Stimulated activated CD4-positive, alpha-beta T cell treated with anti-CD3 and anti-CD28 coated beads, Interleukin-4, amount 100 ng/mL, for 1 hour (primary cell): ENCODE data around the gene LIG1.

Source experiments
- DNase-seq: peaks from one replicate; pipeline ENCODE4 v3.0.0-alpha.2; 2020

Gene LIG1

DNA sequence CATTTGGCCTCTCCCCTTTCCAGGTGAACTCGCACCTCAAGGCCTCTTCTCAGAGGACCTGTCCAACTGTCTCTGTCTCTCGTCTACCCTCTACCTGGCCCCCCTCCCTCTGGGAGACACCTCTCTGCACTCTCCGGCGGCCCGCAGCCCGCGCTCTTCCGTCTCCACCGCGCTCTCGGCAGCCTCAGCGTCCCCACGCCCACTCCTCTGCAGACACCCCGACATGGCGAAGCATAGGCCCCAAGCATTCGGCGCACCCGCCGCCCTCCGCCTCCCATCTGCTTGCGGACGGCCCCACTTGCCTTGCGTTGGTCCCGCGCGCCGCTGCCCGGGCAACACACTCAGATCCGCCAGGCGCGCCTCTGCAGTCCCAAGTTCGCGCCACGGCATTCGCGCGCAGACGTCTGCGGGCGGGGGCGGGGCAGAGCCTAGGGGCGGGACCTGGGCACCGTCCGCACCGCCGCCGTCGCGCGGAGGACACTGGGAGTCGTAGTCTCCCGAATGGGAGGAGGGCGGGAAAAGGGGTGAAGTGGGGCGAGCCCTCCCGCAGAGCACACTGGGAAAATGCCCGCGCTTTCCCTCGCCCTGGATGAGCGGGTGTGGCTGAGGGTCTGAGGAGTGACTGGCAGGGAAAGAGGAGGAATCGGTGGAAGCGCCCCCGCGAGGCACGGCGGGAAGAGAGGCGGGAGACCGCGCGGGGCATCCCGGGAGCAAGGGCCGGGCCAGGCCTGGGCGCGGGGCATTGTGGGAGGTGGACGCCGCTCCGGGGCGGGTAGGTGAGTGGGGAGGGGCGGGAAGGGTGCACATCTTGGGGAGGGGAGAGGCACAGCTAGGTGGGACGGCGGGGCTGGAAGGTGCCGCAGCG is at the start of gene LIG1, which contains the start of gene ZSWIM9:
LIG1 (minus strand) TSS at position 406 of the 865 bp plus-strand sequence. CDS start 4,778 bp downstream, outside the sequence.
ZSWIM9 (plus strand) TSS at position 742 of the 865 bp plus-strand sequence. CDS start 1,123 bp downstream, outside the sequence.
- peak; percentile 91 for DNase-seq

DNA sequence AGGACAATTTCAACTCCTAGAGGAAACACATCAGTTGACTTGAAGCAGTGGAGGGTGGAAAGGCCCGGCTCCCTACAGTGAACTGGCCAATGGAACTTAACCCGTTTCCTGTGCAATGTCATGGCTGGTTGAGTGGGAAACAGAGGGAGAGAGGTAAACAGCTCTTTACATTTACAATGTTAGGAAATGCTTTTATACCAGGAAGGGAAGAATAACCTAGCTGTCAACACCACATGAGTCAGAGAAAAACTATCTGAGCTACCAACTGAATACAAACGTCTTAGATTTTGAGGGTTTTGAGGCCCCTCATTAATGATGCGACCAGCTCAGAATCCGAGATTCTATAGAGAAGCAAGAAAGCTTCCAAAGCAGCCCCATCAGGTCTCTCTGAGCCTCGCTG is 48.9 kb upstream of the LIG1 start:
- no peak for DNase-seq

DNA sequence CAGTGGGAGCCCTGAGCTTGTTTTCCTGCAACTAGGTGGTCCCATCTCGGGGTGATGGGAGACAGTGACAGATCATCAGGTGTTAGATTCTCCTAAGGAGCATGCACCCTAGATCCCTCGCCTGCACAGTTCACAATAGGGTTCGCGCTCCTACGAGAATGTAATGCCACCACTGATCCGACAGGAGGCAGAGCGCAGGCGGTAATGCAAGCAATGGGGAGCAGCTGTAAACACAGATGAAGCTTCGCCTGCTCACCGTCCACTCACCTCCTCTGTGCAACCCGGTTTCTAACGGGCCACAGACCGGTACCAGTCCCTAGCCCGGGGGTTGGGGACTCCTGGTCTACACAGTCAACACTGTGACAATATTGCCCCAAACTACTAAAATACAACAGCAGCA is 46.8 kb upstream of the LIG1 start:
- no peak for DNase-seq

DNA sequence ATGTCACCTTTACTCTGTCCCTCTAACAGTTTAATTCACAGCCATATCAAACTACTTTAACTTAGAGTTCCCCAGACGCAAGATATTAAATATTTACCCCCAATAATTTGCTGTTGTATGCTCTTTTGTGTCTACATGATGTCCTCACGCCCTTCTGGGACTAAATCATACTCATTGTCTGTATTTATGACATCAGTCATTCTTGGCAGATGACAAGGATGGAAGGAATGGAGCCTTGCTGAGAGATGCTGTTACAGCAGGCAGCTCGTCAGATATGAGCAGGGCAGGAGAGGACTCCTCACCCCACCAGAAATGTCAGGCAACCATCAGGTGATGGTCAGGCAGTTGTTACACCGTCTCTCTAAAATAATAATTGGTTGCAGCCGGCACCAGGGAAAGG is 43.8 kb upstream of the LIG1 start:
- no peak for DNase-seq

DNA sequence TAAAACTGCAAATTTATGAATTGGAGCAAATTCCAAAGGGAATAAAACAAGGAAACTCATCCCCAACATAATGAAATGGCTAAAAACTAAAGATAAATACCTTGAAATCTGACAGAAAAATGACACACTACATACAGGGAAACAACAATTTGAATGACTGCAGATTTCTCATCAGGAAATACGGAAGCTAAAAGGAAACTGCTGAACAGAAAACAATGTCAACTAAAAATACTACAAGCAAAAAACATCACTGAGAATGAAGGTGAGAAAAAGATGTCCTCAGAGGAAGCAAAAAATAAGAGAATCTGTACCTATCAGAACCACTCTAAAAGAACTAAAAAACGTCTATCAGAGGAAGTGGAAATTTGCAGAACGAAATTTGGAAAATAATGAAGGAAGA is 39.9 kb upstream of the LIG1 start:
- DNase-seq = no peak

DNA sequence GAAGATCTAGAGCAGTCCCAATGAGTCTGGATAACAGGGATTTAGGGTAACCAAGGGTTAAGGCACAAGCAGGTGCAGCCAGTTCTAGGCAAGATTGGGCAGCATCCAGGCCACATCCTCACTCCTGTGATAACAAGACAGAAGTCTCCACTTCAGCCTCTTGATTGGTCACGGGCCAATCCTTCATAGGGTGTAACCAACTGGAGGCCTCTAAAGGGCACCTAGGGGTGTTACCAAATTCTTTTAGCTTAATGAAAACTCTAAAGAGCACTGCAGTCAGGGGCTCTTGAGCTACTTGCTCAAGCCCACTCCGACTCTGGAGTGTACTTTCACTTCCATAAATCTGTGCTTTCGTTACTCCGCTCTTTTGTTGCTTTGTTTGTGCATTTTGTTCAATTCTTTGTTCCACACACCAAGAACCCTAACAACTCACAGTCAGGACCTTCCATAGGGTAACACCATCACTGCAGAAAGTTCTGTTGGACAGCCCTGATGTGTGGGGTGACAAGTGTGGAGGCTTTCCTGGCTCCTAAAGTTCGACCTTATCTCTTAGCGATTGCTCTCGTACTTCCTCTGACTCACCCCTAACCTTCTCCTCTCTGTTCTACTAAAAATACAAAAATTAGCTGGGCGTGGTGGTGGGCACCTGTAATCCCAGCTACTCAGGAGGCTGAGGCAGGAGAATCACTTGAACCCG is 36.4 kb upstream of the LIG1 start:
- DNase-seq = no peak

DNA sequence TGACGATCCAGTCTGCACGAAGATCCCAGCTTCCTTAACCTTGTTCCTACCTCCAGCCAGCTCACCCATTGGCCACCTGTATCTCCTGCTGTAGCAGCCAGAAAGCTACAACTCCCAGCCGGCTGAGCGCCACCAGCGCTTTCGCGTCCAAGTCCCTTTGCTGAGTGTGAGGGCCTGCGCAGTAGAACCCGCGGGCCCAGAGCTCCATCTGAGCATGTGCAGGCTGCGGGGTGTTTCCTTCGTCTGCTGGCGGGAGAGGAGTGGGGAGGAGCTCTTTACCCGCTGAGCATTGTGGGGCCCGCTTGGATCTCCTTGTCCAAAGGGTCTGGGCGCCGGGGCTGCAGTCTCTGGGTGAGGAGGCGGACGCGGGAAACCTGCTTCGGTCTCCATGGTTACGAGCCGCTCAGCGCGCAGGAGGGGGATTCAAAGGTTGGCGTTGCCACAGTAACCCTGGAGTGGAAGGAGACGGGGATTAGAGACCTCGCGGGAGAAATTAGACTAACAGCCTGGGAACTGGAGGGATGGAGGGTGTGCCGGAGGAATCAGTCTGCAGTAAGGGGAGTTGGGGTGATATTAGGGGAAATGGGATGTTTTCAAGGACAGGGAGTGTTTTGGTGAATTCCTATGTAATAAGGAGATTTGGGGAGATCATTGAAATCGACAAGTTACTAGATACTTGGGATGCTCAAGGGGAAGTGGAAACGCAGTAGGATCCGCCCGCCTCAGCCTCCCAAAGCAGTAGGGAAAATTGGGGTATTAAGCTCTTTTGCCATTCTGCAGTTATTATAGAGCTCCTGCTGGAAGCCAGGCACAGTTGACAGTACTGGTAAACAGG is 33.9 kb upstream of the LIG1 start:
- peak; percentile 90 for DNase-seq

DNA sequence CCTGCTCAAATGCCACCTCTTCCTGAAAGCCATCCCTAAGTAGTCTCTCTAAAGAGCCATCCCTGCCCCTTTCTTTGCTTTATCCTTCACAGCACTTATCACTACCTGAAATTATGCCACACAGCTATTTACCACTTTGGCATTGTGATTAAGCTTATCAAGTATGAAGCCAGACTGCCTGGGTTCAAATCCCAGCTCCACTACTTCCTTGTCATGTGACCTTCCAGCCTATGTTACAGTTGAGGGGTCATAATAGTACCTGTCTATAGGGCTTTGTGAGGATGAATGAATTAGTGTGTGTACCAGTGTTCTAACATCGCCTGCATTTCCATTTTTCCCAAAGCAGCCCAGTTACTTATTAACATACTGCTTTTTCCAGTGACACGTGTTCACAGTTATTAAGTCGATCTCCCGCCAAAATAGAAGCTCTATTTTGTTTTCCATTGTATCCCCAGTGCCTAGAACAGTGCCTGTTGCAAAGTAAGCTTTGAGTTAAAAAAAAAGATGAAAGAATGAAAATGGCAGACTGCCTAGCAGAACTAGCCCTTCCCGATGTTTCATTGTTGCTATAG is 33.2 kb upstream of the LIG1 start:
- DNase-seq = no peak

DNA sequence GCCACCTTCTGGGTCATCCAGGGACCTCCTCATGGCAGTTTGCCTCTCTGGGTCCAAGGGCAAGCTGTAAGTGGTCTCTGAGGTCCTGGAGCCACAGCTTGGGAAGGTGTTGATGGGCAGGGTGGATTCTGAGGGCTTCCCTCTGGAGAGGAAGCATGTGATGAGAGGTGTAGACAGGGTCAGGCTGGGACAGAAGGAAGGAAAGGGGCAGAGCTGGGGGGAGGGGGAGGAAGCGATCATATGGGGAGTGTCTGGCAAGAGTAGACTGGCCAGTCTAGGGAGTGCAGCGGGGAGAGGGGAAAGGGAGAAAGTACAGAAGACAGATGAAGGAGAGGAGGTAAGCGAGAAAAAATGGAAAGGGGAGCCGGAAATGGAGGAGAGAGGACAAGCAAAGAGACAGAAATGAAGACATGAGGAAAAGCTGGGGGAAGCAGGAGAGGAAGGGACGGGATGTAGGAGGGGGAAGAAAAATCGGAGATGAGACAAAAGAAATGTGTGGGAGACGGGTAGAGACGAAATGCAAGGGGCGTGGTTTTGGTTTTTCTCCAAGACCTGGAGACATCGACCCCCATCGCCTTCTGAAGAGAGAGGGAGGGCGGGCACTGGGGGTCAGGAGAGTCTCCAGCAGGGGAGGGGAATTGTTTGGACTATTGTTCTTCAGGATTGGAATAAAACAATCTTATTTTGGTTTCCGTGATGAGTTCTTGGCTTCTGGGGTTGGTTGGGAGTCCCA is 27.0 kb upstream of the LIG1 start:
- DNase-seq = no peak

DNA sequence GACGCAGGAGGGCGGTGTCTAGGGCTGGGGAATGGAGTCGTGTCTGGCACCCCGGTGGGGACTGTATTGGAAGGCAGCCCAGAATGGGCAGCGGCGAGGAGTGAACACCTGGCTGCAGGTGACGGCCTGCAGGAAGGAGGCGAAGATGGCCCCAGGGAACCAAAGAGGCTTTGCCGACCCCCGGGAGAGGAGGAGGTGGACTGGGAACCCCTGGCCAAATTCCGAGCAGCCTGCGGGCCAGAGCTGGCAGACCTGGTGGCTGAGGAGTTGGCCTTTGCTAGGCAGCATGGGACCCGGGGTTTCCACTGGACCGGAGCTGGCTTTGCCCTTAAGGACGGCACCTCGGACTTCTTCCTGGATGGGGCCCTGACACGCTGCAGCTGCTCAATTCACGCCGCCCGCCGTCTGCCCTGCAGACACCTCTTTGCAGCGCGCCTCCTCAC is 26.2 kb upstream of the LIG1 start:
- DNase-seq = no peak

DNA sequence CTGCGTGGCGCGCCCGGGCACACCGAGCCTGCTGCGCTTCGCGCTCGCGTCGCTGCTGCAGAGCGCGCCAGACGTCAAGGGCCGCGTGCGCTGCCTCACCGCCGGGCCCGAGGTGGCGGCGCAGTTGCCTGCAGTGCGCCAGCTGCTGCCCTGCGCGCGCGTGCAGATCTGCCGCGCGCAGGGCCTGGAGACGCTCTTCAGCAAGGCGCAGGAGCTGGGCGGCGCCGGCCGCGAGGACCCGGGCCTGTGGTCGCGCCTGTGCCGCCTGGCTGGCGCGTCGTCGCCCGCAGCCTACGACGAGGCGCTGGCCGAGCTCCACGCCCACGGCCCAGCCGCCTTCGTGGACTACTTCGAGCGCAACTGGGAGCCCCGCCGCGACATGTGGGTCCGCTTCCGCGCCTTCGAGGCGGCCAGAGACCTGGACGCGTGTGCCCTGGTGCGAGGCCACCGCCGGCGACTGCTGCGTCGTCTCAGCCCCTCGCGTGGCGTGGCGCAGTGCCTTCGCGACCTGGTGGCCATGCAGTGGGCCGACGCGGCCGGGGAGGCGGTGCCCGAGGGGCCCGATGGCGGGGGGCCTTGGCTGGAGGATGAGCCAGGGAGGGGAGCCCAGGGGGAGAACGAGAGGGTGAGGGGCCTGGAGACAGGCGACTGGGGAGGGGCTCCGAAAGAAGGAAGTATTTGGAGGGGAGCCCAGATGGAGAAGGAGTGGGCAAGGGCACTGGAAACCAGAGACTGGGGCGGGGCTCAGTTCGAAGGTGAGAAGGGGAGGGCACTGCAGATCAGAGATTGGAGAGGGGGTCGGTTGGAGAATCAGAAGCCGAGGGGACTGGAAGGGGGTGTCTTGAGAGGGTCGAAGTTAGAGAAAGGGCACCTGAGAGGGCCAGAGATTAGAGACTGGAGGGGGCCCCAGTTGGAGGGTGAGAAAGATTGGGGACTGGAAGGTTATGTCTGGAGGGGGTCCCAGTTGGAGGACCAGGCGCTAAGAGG is 25.0 kb upstream of the LIG1 start:
- DNase-seq = no peak

DNA sequence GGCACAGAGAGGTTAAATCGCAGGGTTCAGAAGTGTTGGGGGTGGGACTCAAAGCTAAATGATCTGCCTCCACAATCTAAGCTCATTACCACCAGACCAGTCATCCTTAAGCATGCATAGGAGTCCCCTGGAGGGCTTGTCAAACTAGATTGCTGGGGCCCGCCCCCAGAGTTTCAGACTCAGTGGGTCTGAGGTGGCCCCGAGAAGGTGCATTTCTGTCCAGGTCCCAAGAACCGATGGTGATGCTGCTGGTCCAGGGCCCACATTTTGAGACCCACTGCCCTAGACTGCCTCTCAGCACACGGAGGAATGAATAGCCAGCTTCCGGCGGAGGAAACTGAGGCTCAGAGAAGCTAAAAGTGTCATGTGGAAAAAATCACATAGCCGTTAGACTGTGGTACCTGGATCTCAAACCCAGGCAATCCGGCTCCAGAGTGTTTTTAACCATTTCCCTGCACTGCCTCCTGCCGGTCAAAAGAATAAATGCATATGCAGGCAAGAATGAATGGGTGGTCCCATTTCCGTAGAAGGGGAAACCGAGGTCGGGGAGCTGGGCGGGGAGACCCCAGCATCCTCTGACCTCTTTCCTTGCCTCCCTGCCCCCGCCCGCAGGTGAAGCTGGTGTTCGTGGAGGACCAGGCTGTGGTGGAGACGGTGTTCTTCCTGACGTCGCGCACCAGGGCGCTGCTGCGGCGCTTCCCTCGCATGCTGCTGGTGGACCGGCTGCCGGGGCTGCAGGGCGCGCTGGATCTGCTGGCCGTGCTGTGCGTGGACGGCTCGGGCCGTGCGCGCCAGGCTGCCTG is 24.1 kb upstream of the LIG1 start:
- peak; percentile 16 for DNase-seq

DNA sequence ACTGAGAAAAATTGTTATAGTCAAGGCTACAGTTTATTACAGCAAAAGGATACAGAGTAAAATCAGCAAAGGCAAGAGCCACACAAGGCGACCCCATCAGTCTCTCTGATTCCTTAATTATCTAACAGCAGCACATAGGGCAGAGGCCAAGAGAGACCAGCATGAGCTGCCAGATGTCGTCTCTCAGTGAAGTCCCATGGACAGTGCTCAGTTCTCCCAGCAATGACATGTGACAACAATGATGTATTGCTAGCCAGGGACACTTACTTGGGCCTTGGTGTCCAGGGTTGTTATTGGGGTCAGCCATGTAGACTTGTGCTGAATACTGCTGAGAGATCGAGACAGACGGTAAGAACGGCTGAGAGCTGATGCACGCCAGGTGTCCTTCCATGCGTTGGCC is 22.6 kb upstream of the LIG1 start:
- no peak for DNase-seq

DNA sequence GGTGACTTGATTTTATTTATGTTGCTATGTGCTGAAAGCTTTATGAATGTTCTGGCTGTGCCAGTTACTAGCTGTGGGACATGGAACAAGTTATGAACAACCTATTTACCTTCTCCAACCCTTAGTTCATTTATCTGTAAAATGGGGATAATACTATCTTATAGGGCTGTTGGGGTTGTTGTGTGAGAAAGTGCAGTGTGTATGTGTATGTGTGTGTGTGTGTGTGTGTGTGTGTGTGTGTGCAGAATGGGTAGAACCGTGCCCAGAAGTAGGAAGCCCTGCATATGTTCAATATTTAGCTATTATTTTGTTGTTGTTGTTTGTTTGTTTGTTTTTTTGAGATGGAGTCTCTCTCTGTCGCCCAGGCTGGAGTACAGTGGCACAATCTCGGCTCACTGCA is 20.7 kb upstream of the LIG1 start:
- DNase-seq = no peak

DNA sequence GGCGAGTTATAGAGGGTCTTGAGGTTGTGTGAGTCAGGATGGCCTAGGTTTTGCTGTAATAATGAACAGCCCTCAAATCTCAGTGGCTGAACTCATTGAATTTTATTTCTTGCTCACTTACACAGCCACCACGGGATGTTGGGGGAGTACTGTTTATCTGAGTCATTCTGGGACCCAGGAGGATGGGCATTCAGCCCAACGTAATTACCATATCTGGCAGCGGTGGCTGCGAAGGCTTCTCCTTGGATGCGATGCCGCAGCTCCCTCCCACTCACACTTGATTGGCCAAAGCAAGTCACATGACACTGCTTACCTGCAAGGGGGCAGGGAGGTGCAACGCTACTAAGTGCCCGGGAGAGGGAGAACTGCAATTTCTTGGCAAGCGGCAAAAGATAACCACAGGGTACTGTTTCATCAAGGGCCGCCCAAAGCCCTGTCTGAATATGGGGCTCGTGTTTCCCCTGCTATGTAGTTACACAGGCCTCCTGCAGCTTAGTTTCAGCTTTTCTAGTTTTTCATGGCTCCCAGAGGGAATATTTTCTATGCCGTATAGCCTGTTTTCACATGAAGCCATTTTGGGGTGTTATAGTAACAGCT is 20.2 kb upstream of the LIG1 start:
- peak; percentile 44 for DNase-seq

DNA sequence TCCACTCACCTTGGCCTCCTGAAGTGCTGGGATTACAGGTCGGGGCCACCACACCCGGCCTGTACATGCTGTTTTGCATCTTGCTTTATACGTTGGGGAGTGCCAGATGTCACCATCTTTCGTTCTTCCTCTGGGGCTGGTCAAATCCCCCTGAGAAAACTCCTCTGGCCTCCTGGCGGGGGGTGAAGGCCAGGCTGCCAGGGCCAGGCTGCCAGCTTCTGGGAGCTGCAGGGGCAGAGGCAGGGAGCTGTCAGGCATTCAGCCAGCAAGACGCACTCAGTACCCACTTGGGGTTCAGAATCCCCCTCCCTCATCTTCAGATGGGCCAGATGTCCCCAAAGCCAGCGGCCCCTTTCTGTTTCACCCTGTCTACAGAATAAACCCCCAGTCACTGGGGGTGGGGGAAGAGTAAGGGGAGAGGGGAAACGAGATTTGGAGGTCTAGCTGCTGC is 16.4 kb upstream of the LIG1 start:
- no peak for DNase-seq

DNA sequence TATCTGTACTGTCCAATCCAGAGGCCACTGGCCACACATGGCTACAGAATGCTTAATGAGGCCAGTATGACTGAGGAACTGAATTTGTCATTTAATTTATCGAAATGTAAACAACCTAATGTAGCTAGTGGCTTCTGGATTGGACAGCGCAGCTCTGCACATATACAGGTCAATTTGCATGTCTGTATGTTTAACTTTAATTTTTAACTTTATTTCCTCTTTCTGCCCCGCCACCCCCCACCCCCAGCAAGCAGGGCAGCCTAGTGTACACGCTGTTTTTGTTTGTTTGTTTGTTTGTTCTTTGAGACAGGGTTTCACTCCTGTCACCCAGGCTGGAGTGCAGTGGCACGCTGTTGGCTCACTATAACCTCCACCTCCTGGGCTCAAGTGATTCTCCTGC is 15.9 kb upstream of the LIG1 start:
- no peak for DNase-seq

DNA sequence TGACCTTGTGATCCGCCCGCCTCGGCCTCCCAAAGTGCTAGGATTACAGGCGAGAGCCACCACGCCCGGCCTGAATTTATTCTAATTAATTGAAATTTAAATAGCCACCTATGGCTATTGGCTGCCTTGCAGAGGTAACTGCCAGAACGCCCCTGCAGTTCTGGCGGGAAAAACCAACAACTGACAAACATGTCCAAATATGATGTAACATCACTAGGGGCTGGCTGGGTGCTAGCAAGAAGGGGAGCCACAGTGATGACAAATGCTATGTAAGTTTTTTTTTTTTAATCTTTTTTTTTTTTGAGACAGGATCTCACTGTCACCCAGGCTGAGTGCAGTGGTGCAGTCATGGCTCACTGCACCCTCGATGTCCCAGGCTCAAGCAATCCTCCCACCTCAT is 13.2 kb upstream of the LIG1 start:
- no peak for DNase-seq

DNA sequence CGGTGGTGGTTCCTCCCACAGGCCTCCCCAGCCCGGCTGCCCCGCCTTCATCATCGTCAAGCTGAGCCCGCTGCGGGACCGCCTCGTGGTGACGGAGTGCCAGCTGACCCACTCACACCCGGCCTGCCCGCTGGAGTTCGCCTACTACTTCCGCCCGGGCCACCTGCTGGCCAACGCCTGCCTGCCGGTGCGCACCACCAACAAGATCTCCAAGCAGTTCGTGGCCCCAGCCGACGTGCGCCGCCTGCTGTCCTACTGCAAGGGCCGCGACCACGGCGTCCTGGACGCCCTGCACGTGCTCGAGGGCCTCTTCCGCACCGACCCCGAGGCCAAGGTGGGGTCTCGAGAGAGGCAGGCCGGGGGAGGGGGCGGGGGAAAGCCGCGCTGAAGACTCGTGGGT is 12.3 kb upstream of the LIG1 start:
- no peak for DNase-seq
